GM18858 (cell line): ENCODE results near the gene CLDN11.
A peak's percentile ranks its signal among the peaks of the same experiment; 100 is the strongest.

Experiments used
- ATAC-seq: cut with Tn5 transposase; IDR thresholded peaks from one replicate; pipeline ENCODE4 v1.9.1; 2021; ENCODE audit not compliant: unreplicated experiment

The CLDN11 gene

GRCh38 chr3:170426240-170426797 lies 7.7 kb downstream of the CLDN11 start:
- no peak for ATAC-seq

- no peak for ATAC-seq
Observed at GRCh38 chr3:170428095-170428494, 9.4 kb downstream of the CLDN11 start.

GRCh38 chr3:170429050-170429449 lies 10.4 kb downstream of the CLDN11 start:
- ATAC-seq: peak; percentile 62

- no peak for ATAC-seq
Observed at GRCh38 chr3:170431054-170431453, 12.4 kb downstream of the CLDN11 start.

- no peak for ATAC-seq
Observed at GRCh38 chr3:170432416-170432815, 13.7 kb downstream of the CLDN11 start.

GRCh38 chr3:170436697-170437096 lies 18.0 kb downstream of the CLDN11 start:
- ATAC-seq: no peak

GRCh38 chr3:170437176-170437575 lies 18.5 kb downstream of the CLDN11 start:
- no peak for ATAC-seq

- ATAC-seq: no peak
Observed at GRCh38 chr3:170437696-170438407, 19.2 kb downstream of the CLDN11 start.

- ATAC-seq: no peak
Observed at GRCh38 chr3:170438836-170439235, 20.2 kb downstream of the CLDN11 start.

GRCh38 chr3:170440344-170440743 lies 21.7 kb downstream of the CLDN11 start:
- no peak for ATAC-seq

GRCh38 chr3:170441412-170441811 lies 22.7 kb downstream of the CLDN11 start:
- ATAC-seq: no peak

- no peak for ATAC-seq
Observed at GRCh38 chr3:170442947-170443346, 24.3 kb downstream of the CLDN11 start.

GRCh38 chr3:170443457-170443856 lies 24.8 kb downstream of the CLDN11 start:
- ATAC-seq: no peak

- ATAC-seq: no peak
Observed at GRCh38 chr3:170448584-170448983, 29.9 kb downstream of the CLDN11 start.

GRCh38 chr3:170450039-170450438 lies 31.4 kb downstream of the CLDN11 start:
- no peak for ATAC-seq

GRCh38 chr3:170454509-170454908 lies 35.8 kb downstream of the CLDN11 start:
- ATAC-seq: no peak

- ATAC-seq: no peak
Observed at GRCh38 chr3:170458285-170458684, 39.6 kb downstream of the CLDN11 start.

GRCh38 chr3:170463011-170463410 lies 44.3 kb downstream of the CLDN11 start:
- no peak for ATAC-seq

GRCh38 chr3:170465955-170466354 lies 47.3 kb downstream of the CLDN11 start:
- ATAC-seq: no peak

- no peak for ATAC-seq
Observed at GRCh38 chr3:170467007-170467406, 48.3 kb downstream of the CLDN11 start.

- ATAC-seq: no peak
Observed at GRCh38 chr3:170467571-170468147, 49.0 kb downstream of the CLDN11 start.
